ENCODE measurements around the gene BTBD16.

The BTBD16 gene

GRCh38 chr10:122287570-122287969 is 16.5 kb downstream of the BTBD16 start:
- no peak for TF ChIP-seq CTCF (IDR thresholded peaks at IDR 0.05; ENCODE audit: low read depth, low read length)
- no peaks in the 10 kb centered on the region for H3K27me3 ChIP-seq
- H3K4me3 ChIP-seq (ENCODE audit: low read depth, low read length), result no peak overlapping the region
- no peaks in the 10 kb centered on the region for H3K36me3 ChIP-seq
- no peak for DNase-seq
- H3K9me3 ChIP-seq, result no peaks in the 10 kb centered on the region
- no peaks in the 10 kb centered on the region for H3K4me1 ChIP-seq

- Histone ChIP-seq H3K9me3 (no peaks in the 10 kb centered on the region), H3K27me3 (no peaks in the 10 kb centered on the region), H3K36me3 (no peaks in the 10 kb centered on the region), H3K4me1 (no peaks in the 10 kb centered on the region), H3K4me3 (ENCODE audit: low read depth, low read length) (no peak overlapping the region)
- no peak for DNase-seq
- no peak for TF ChIP-seq CTCF (IDR thresholded peaks at IDR 0.05; ENCODE audit: low read depth, low read length)
Measured at GRCh38 chr10:122288262-122288661, 17.2 kb downstream of the BTBD16 start.

- Histone ChIP-seq H3K36me3 (no peaks in the 10 kb centered on the region), H3K4me1 (no peaks in the 10 kb centered on the region), H3K9me3 (no peaks in the 10 kb centered on the region), H3K27me3 (no peaks in the 10 kb centered on the region), H3K4me3 (ENCODE audit: low read depth, low read length) (no peak overlapping the region)
- no peak for DNase-seq
- TF ChIP-seq CTCF (IDR thresholded peaks at IDR 0.05; ENCODE audit: low read depth, low read length), result no peak
Measured at GRCh38 chr10:122288917-122289316, 17.8 kb downstream of the BTBD16 start.

GRCh38 chr10:122290334-122290733 is 19.2 kb downstream of the BTBD16 start:
- Histone ChIP-seq H3K27me3 (no peaks in the 10 kb centered on the region), H3K9me3 (no peaks in the 10 kb centered on the region), H3K4me3 (ENCODE audit: low read depth, low read length) (no peak overlapping the region), H3K36me3 (no peaks in the 10 kb centered on the region), H3K4me1 (no peaks in the 10 kb centered on the region)
- DNase-seq, result no peak
- no peak for TF ChIP-seq CTCF (IDR thresholded peaks at IDR 0.05; ENCODE audit: low read depth, low read length)

GRCh38 chr10:122290833-122291532 is 19.9 kb downstream of the BTBD16 start:
- Histone ChIP-seq H3K36me3 (no peaks in the 10 kb centered on the region), H3K9me3 (no peaks in the 10 kb centered on the region), H3K4me3 (ENCODE audit: low read depth, low read length) (no peak overlapping the region), H3K4me1 (no peaks in the 10 kb centered on the region), H3K27me3 (no peaks in the 10 kb centered on the region)
- no peak for TF ChIP-seq CTCF (IDR thresholded peaks at IDR 0.05; ENCODE audit: low read depth, low read length)
- DNase-seq, result no peak

GRCh38 chr10:122291739-122292138 is 20.6 kb downstream of the BTBD16 start:
- no peak overlapping the region for H3K4me3 ChIP-seq (ENCODE audit: low read depth, low read length)
- no peaks in the 10 kb centered on the region for H3K36me3 ChIP-seq
- H3K9me3 ChIP-seq, result no peaks in the 10 kb centered on the region
- H3K4me1 ChIP-seq, result no peaks in the 10 kb centered on the region
- H3K27me3 ChIP-seq, result no peaks in the 10 kb centered on the region
- no peak for TF ChIP-seq CTCF (IDR thresholded peaks at IDR 0.05; ENCODE audit: low read depth, low read length)
- DNase-seq, result no peak
